HG03442 (cell line): ENCODE data around the gene PCGF6.

Experiments
- ATAC-seq: cut with Tn5 transposase; IDR thresholded peaks from one replicate; pipeline ENCODE4 v1.9.1; 2021; ENCODE audit warnings: mild to moderate bottlenecking, moderate library complexity; ENCODE audit not compliant: unreplicated experiment

The PCGF6 gene

DNA sequence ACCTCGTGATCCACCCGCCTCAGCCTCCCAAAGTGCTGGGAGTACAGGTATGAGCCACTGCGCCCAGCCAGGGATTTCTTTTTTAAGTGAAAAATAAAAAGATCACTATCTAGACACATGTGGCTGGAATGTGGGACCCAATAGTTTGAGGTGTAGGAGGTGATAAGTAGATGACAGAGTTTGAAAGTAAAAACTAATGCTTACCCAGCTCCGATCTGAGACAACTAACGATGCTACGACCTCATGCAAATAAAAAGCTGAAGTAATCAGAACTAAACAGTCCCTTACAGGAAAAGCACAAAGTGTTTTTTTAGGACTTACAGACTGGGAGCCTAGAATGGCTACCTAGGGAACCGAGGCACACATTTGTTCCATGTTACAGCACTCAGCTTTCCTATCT, 23.0 kb downstream of the PCGF6 start:
- ATAC-seq = no peak

DNA sequence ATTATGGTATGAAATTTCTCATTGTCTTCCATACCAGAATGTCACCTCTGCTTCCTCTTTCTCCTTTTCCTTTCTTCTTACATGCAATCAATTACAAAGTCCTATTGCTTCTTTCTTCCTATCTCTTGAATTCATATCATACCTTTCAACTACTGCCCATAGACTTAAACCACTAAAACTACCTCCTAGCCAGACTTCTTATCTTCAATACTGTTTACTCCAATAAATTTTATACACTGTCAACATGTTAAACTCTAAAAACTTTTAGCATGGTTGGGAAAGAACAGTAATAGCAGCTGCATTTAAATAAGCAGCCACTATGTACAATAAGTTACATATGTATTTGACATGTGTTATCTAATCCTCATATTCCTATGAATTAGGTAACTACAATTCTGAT, 34.9 kb downstream of the PCGF6 start:
- ATAC-seq = no peak

DNA sequence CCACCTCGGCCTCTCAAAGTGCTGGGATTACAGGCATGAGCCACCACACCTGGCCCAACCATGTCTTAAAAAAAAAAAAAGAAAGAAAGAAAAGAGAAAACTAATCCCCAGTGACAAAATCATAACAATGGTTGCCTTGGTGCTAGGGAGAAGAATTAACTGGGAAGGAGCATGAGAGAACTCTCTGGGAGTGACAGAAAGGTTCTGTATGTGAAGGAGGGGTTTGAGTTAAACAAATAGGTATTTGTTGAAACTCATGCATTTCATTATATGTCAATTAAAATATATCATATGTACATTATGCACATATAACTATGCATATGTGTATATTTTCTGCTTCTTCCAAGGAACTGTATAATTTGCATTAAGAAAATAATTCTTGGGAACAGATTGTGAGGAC, 40.7 kb downstream of the PCGF6 start:
- ATAC-seq = no peak

DNA sequence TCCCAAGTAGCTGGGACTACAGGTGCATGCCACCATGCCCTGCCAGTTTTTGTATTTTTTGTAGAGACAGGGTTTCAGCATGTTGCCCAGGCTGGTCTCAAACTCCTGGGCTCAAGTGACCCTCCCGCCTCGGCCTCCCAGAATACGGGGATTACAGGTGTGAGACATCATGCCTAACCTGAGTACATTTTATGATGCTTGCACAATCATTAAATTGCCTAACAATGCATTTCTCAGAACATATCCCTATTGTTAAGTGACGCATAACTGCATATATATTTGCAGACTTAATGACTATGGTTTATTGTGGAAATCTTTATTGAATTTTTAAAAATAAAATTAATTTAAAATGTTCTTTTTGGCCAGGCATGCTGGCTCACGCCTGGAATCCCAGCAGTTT, 43.3 kb downstream of the PCGF6 start:
- ATAC-seq = no peak

DNA sequence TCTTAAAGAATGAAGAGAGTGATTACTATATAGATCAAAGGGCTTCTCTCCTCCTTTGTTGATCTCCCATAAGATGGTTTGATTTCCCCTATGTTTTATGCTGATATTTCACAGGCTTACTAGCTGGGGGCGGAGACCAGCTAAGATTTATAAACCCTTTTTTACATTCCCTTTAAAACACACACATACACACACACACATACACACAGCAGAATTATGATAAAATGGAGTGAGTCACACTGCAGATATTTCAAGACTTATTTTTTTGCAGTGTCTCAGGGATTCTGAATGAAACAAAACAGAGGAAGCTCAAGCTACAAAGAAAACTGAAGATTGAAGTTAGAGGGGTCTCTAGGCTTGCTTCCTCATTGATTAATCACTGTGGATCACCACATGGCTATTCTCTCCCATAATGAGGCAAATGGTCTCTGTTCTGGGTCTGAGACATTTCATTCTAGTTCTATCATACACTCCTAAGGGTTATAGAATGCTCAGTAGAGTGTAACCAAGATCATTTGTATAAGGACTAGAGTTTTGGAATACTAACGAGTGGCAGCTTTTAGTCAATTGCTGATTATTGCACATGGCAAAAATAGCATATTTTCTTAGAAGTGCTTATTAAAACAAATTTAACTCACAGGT, 55.4 kb downstream of the PCGF6 start:
- no peak for ATAC-seq

DNA sequence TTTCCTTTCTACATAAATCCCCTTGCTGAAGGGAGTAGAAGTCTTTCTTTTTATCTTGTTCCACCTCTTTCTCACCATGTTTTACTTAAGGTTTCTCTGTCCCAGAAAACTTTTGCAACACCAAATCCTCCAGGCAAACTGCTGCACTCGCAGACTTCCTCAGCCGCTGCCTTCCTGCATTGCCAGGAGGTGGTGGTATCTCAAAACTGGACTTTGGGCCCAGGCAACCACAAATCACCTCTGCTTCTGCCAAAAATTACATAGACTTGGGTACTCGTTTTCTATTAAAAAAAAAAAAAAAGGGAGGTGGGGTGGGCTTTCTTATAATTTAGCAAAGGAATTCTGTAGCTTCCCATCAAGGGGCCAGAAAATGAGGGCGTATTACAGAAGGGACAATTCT, 59.4 kb downstream of the PCGF6 start:
- no peak for ATAC-seq

DNA sequence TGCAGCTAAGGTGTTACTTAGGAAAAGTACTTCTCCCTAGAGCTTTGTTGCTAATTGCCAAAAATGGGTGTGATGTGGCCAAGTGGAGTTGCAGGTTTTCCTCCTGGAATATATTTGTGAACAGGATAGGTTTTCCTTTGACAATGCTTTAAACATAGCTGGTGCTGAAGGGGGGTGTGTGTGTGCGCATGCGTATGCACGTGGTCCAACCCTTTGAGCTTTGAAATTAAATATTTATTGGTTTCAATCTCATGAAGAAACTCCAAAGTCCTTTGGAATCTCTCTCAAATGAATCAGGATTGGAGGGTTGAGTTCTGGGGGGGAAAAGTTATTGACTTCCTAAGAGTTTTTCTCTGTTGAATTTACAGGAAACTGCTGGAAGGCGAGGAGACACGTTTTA, 62.9 kb downstream of the PCGF6 start:
- no peak for ATAC-seq

DNA sequence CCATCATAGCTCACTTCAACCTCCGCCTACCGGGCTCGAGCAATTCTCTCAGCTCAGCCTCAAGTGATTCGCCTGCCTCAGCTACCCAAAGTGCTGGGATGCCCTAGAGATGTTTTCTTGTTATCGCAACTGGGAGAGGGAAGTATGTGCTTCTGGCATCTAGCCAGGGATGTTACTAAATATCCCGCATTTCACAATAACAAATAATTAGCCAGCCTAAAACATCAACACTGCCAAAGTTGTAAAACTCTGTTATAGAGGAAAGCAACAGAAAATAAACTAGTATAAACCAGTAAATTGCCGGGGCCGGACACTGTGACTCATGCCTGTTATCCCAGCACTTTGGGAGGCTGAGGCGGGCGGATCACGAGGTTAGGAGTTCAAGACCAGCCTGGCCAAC, 66.8 kb downstream of the PCGF6 start:
- no peak for ATAC-seq

DNA sequence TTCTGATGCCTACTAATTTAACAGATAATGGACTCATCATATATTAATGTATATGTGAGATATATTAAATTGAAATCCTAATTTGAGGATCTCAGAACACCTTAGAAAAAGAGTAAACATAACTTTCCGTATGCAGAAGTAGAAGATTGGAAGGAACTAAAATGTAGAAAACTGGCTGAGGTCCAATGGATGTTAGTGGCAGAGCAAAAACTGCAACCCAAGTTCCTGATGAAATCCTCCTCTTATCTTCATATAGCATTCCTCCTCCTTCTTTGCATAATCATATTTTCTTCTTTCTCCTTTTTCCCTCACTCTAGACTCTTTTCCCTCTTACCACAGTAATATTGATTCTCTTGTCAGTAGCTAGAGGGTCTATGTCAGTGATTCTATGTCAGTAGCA, 68.0 kb downstream of the PCGF6 start:
- no peak for ATAC-seq

DNA sequence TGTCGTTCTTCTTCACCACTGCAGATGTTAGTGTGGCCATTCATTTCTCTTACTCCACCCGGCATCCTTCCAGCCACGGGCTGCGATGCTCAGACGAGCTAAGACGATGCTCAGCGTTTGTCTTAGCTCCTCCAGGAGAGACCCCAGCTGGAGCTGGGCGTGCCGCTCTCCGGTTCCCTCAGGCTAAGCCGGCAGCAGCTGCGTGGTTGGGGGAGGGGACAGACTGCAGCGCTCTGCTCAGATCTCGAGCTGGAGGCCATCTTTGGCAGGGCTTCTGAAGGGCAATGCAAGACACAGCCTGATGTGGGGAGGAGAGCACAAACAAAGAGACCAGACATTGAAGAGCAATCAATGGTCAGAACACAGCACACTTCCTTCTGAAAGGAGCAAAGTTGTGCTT, 69.2 kb downstream of the PCGF6 start:
- ATAC-seq = no peak

DNA sequence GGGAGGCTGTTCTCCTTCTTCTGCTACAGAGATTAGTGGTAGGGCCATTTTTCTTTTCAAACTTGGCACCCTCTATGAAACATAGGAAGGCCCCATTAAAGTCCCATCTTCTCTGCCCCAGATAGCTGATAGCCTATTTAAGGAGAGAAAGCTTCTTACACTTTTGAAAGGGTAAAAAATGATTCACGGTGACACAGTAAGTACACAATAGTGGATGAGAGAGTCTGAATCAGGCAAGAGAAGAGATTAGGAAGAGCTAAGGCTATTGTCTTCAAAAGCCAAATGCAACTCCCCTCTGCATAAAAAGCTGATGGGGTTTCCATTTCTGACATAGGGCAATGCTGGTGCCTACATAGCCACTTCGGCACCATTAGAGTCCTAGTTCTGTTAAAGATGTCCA, 70.4 kb downstream of the PCGF6 start:
- ATAC-seq = no peak

DNA sequence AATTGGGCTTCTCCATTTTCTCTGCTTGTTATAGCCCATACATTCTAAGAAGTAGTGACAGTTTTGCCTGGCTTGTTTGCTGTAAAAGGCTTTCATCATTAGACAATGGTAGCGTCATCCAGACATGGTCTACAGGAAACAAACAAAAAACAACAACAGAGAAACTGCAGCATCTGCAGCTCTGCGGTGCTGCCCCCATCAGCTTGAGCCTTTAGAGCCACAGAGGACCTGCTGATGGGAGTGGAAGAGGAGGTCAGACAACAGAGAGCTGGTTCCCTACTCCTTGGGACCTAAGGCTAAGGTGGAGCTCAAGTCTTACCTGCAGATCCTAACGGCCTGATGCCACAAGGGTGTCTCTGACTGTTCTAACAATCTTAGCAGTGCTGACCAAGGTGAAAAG, 70.9 kb downstream of the PCGF6 start:
- ATAC-seq = no peak

DNA sequence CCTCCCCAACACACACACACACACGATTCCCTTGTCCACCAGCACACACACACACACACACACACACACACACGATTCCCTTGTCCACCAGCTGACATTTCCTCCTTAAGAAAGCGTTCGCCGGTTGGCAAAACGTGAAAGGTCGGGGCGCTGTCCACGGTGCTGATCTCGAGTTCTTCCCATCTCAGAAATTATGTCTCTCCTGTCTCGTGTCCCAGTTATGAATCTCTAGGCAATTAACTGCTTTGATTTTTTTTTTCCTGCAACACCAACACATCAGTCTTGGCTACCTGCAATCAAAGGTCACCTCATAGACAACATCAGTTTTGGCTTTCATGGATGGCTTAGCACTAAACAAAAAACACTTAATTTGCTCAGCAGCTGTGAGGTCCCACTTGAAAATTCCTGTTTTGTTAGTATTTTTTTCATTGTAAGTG, 72.1 kb downstream of the PCGF6 start:
- no peak for ATAC-seq

DNA sequence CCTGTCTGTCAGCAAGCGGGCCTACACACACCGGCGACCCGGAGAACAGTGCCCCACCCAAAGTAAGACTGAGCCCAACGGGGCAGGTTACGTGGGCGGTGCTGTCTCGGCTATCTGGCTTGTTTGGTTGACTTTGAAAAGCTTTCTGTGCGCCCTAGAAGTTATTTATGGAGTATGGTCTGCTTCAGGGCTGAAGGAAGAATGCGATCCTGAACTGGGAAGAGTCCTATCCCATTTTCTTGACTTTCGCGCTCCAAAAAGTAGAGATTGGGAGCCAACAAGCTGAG, 72.5 kb downstream of the PCGF6 start:
- ATAC-seq = no peak

DNA sequence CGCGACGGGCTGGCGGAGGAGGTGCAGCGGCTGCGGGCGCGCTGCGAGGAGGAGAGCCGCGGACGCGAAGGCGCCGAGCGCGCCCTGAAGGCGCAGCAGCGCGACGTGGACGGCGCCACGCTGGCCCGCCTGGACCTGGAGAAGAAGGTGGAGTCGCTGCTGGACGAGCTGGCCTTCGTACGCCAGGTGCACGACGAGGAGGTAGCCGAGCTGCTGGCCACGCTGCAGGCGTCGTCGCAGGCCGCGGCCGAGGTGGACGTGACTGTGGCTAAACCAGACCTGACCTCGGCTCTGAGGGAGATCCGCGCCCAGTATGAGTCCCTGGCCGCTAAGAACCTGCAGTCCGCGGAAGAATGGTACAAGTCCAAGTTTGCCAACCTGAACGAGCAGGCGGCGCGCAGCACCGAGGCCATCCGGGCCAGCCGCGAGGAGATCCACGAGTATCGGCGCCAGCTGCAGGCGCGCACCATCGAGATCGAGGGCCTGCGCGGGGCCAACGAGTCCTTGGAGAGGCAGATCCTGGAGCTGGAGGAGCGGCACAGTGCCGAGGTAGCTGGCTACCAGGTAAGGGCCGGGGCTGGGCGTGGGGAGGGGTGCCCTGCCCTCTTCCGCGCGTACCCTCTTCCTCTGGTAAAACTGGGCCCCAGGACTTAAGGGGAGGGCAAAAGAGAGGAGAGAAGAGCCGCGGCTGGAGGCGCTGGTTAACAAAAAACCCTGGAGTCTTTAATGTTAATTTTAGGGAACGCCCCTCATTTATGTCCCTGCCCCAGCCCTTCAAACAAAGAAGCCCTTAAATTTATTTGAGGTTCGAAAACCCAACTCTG, 73.0 kb downstream of the PCGF6 start:
- no peak for ATAC-seq

DNA sequence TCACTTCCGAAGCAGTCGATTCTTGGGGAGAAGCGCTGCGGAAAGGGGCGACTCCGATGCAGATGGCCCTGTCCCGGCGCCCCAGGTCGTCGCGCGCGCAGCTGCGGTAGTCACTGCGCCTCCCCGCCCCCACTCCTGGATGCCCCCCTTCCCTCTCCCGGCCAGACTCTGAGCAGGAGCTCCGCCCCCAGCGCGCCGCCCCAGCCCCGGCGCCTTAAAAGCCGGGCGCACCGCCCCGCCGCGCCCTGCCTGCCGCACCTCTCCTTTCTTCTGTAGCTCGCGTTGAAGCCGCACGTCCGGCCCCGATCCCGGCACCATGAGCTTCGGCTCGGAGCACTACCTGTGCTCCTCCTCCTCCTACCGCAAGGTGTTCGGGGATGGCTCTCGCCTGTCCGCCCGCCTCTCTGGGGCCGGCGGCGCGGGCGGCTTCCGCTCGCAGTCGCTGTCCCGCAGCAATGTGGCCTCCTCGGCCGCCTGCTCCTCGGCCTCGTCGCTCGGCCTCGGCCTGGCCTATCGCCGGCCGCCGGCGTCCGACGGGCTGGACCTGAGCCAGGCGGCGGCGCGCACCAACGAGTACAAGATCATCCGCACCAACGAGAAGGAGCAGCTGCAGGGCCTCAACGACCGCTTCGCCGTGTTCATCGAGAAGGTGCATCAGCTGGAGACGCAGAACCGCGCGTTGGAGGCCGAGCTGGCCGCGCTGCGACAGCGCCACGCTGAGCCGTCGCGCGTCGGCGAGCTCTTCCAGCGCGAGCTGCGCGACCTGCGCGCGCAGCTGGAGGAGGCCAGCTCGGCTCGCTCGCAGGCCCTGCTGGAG, 73.8 kb downstream of the PCGF6 start, which contains the start of gene INA:
Gene INA (plus strand): TSS at position 243 of the 817 bp plus-strand sequence. CDS start 74 bp downstream, at position 317.
- ATAC-seq = no peak

DNA sequence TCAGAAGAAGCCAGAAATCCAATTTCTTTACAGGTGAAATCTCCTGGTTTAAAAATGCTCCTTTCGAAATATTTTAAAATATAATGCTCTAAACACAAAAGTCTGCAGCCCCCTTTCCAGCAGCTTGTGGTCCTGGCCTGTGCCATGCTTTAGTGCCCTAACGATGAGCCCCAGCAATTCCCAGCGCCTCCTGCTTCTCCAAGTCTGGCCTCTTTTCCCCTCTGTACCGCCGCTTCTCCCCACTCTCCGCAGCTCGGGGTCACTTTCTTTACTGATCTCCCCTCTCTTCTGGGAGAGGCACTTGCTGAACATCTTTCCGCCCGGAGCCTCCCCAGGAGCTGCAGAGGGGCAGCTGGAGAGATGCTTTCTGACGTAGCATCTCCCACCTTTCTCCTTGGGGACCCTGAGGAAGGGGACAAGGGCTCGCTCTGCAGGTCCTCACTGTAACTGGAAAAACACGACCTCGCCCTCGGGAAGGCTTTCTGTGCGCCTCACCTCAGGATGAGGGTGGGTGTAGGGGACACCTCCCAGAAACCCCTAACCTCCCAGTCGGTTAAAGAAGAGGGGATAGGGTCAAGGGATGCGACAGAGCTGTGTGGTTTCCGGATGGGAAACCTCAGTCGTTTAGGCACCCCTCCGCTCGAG, 74.6 kb downstream of the PCGF6 start:
- no peak for ATAC-seq

DNA sequence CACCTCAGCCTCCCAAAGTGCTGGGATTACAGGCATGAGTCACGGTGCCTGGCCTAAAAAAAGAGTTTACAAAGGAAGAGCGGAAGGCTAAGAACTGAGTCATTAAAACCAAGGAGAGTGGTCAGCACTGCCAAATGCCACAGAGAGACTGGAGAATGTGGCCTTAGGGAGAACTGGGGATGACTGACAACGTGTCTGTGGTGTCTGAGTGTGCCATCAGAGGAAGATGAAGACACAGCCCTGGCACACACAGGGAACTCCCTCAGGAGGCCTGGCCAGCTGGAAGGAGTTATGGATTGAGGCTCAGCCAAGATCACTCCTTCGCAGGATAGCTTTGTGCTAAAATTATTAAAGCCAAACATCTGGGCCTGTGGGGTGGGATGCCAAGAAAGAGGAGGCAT, 77.9 kb downstream of the PCGF6 start:
- no peak for ATAC-seq

DNA sequence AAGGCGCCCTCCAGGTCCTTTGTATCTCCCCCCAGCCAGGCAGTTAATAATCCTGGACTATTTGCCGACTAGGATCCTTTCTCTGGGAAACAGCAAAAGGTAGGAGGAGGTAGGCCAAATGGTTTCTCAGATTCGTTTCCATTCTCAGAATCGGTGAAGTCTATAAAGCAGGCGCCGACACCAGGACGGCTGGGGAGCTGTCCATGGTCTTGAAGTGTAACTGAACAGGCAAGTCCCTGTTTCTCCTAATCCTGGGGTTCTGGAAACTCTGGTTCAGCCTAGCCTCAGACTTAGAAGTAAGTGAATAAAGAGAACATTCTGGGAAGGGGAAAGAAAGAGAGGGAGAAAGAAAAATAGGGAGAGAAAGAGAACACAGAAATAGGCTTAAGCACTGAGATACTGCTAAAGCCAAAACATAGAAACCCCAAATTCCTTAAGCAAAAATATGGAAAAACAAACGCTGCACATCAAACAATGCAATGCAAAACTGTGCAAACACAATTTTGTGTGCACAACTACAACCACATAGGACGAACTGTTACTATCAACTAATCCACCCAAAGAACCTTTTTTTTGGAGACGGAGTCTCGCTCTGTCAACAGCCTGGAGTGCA, 85.1 kb downstream of the PCGF6 start:
- ATAC-seq = no peak

DNA sequence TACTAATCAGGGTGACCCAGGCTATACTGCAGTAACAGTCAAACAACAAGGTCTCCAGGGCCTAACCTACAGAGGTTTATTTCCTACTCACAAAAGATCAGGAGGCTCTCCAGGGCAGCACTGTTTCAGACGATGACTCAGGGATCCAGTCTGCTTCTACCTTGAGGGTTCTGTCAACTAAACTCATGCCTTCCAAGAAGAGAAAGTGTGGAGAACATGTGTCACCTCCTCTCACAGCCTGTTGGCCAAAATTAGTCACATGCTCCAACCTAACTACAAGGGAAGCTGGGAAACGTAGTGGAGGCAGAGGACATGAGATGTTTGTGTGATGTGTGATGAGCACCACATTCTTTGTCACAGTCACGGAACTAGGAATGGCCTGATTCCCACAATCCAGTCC, 88.7 kb downstream of the PCGF6 start:
- no peak for ATAC-seq

DNA sequence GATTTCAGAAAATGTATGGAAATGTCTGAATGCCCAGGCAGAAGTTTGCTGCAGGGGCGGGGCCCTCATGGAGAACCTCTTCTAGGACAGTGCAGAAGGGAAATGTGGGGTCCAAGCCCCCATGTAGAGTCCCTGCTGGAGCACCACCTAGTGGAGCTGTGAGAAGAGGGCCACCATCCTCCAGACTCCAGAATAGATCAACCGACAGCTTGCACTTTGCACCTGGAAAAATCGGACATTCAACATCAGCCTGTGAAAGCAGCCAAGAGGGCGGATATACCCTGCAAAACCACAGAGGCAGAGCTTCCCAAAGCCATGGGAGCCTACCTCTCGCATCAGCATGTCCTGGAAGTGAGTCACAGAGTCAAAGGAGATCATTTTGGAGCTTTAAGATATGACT, 91.0 kb downstream of the PCGF6 start:
- no peak for ATAC-seq
